Large intestine (tissue), 3 donors: ENCODE measurements around the gene HYPK. TPM values are rescaled to one million over a fixed set of nuclear protein-coding genes. Genes with fewer than 3 reads are reported as not detected.
"Not testable (repeated sequence)": the region's sequence is repeated elsewhere in the genome, so short reads cannot be mapped to it uniquely, and the experiment has no call there.

Experiments
- DNase-seq, 2 donors: peaks; one replicate each; pipeline versions ENCODE4 v3.0.0 to v3.0.0-alpha.2; 2013
- H3K27ac ChIP-seq: one replicate; pipeline ENCODE4 v1.5.1; 2013; ENCODE audit warnings: low read length
- H3K27me3 ChIP-seq: 2 replicates; pipeline ENCODE4 v1.6.1; 2013; ENCODE audit warnings: low read length; ENCODE audit not compliant: control insufficient read depth, insufficient read depth
- H3K36me3 ChIP-seq: 2 replicates; pipeline ENCODE4 v1.6.1; 2013; ENCODE audit warnings: low read length; ENCODE audit not compliant: control insufficient read depth, insufficient read depth
- H3K4me1 ChIP-seq: one replicate; pipeline ENCODE4 v1.6.1; 2013; ENCODE audit warnings: low read length; ENCODE audit not compliant: control insufficient read depth, insufficient read depth
- H3K4me3 ChIP-seq: one replicate; pipeline ENCODE4 v1.5.1; 2013; ENCODE audit warnings: low read length
- H3K9me3 ChIP-seq: one replicate; pipeline ENCODE4 v1.6.1; 2013; ENCODE audit warnings: mild to moderate bottlenecking, low read depth, low read length, moderate library complexity; ENCODE audit not compliant: control insufficient read depth
- WGBS: methylation state at CpG from one replicate; pipeline ENCODE4 v1.1.5; 2013; ENCODE audit warnings: low lambda C conversion rate; ENCODE audit not compliant: insufficient coverage; 5-methylcytosine and 5-hydroxymethylcytosine counted together
- polyA plus RNA-seq: library from polyadenylated mRNA; unstranded; fragments of 120-200 nt; gene quantifications from one replicate; pipeline ENCODE4 v1.2.1, GENCODE V29; 2013

Gene HYPK
- polyA plus RNA-seq, 1 donor = 6.0 TPM

DNA sequence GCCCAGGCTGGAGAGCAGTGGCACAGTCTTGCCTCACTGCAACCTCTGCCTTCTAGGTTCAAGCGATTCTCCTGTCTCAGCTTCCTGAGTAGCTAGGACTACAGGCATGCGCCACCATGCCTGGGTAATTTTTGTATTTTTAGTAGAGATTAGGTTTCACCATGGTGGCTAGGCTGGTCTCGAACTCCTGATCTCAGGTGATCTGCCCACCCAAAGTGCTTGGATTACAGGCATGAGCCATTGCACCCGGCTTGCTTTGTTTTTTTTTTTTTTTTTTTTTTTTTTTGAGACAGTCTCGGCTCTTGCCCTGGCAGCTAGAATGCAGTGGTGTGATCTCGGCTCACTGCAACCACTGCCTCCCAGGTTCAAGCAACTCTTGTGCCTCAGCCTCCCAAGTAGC lies 32.1 kb downstream of the HYPK start:
- WGBS = no CpG with 5 or more reads among the region's 6 CpGs
- H3K27ac ChIP-seq, H3K9me3 ChIP-seq, H3K4me1 ChIP-seq, DNase-seq, H3K4me3 ChIP-seq, H3K36me3 ChIP-seq, H3K27me3 ChIP-seq: not testable (repeated sequence)

DNA sequence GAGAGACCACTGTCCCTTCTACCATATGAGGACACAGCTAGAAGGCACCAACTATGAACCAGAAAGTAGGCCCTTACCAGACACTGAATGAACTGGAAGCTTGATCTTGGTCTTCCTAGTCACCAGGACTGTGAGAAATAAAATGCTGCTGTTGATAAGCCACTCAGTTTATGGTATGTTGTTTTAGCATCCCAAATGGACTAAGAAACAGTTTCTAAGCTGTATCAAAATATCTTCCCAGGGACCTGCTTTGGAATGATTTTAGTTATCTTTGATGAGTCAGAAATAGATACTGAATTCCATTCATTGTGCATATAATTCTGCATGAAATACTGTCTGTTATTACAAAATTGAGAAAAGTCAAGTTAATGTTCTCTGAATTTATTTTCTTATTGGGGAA lies 45.0 kb downstream of the HYPK start:
- no peaks in the 10 kb centered on the region for H3K9me3 ChIP-seq
- no peak for DNase-seq
- no peak overlapping the region for H3K4me3 ChIP-seq
- H3K36me3 ChIP-seq = no peaks in the 10 kb centered on the region
- H3K4me1 ChIP-seq = no peaks in the 10 kb centered on the region
- H3K27me3 ChIP-seq = no peaks in the 10 kb centered on the region
- H3K27ac ChIP-seq = no peak overlapping the region

DNA sequence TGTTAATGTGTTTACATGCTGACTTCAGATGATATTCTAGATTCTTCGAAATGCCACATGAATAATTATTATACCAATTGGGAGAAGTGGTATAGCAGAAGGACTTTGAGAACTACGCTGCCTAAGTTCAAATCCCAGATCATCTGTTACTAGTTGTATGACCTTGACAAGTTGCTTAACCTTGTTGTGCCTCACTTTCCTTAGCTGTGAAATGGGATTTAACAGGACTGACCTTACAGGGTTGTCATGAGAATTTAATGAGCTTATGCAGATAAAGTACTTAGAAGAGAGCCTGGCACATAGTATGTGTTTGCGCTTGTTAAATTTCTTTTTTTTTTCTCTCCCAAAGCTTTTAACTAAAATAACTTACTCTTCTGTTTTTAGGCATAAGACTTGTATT lies 50.9 kb downstream of the HYPK start:
- H3K4me1 ChIP-seq = no peaks in the 10 kb centered on the region
- H3K36me3 ChIP-seq = no peaks in the 10 kb centered on the region
- H3K4me3 ChIP-seq = no peak overlapping the region
- 100% methylated on average over 1 of the region's 3 CpGs for WGBS
- no peak overlapping the region for H3K27ac ChIP-seq
- H3K27me3 ChIP-seq = no peaks in the 10 kb centered on the region
- no peak for DNase-seq
- H3K9me3 ChIP-seq = no peaks in the 10 kb centered on the region

DNA sequence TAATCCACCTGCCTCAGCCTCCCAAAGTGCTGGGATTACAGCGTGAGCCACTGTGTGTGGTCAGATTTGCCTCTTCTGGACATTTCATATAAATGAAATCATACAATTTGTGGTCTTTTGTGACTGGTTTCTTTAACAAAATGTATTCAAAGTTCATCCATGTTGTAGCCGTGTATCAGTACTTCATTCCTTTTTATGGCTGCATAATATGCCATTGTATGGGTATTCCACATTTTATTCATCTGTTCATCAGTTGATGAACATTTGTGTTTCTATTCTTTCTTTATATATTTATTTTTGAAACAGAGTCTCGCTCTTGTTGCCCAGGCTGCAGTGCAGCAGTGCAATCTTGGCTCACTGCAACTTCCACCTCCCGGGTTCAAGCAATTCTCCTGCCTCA lies 52.2 kb downstream of the HYPK start:
- Histone ChIP-seq H3K36me3 (no peaks in the 10 kb centered on the region), H3K9me3 (no peaks in the 10 kb centered on the region), H3K4me3 (no peak overlapping the region), H3K27ac (no peak overlapping the region), H3K4me1 (no peaks in the 10 kb centered on the region), H3K27me3 (no peaks in the 10 kb centered on the region)
- no peak for DNase-seq
- 83% methylated on average over 1 of the region's 4 CpGs for WGBS

Other genes with a start within 250 kb of the HYPK start
- 159 TPM for gene PPIP5K1, start 210.4 kb upstream of the HYPK start, polyA plus RNA-seq
- gene CKMT1B, start 206.6 kb upstream of the HYPK start, polyA plus RNA-seq = 15.3 TPM
- 10.9 TPM for gene STRC, start 181.8 kb upstream of the HYPK start, polyA plus RNA-seq
- gene CATSPER2, start 151.8 kb upstream of the HYPK start, polyA plus RNA-seq = 55.3 TPM
- 13.0 TPM for gene CKMT1A, start 106.7 kb upstream of the HYPK start, polyA plus RNA-seq
- gene PDIA3, start 54.2 kb upstream of the HYPK start, polyA plus RNA-seq = 546 TPM
- gene ELL3, start 23.6 kb upstream of the HYPK start, polyA plus RNA-seq = 38.9 TPM
- 720 TPM for gene SERF2, start 8.3 kb upstream of the HYPK start, polyA plus RNA-seq
- gene SERINC4, start 379 bp upstream of the HYPK start, polyA plus RNA-seq = 0.42 TPM
- 37.1 TPM for gene MFAP1, start 24.1 kb downstream of the HYPK start, polyA plus RNA-seq
- gene WDR76, start 26.4 kb downstream of the HYPK start, polyA plus RNA-seq = 4.9 TPM